ENCODE measurements around the gene NSUN6.

Gene NSUN6

GRCh38 chr10:18681366-18681765 lies 30.0 kb upstream of the NSUN6 start:
- H3K4me1 ChIP-seq (ENCODE audit: insufficient read depth, low read length) = no peaks in the 10 kb centered on the region
- no peaks in the 10 kb centered on the region for H3K27me3 ChIP-seq (ENCODE audit: control insufficient read depth in 1 of 2, insufficient read depth in 2 of 2, low read length in 2 of 2)
- no peaks in the 10 kb centered on the region for H3K36me3 ChIP-seq (ENCODE audit: insufficient read depth, low read length)
- H3K9ac ChIP-seq (ENCODE audit: low read length) = no peak overlapping the region
- H3K9me3 ChIP-seq (ENCODE audit: low read length) = no peaks in the 10 kb centered on the region
- no peak overlapping the region for H3K4me3 ChIP-seq (ENCODE audit: low read depth in 1 of 2, low read length in 2 of 2)
- H3K27ac ChIP-seq (ENCODE audit: low read depth, low read length) = no peak overlapping the region

GRCh38 chr10:18680754-18681153 lies 29.4 kb upstream of the NSUN6 start:
- H3K4me1 ChIP-seq (ENCODE audit: insufficient read depth, low read length) = no peaks in the 10 kb centered on the region
- no peak overlapping the region for H3K27ac ChIP-seq (ENCODE audit: low read depth, low read length)

GRCh38 chr10:18675086-18675801 lies 23.9 kb upstream of the NSUN6 start:
- H3K4me1 ChIP-seq (ENCODE audit: insufficient read depth, low read length) = no peaks in the 10 kb centered on the region
- H3K9ac ChIP-seq (ENCODE audit: low read length) = no peak overlapping the region
- no peaks in the 10 kb centered on the region for H3K9me3 ChIP-seq (ENCODE audit: low read length)
- H3K36me3 ChIP-seq (ENCODE audit: insufficient read depth, low read length) = peaks cover 6% of the 10 kb centered on the region
- no peaks in the 10 kb centered on the region for H3K27me3 ChIP-seq (ENCODE audit: control insufficient read depth in 1 of 2, insufficient read depth in 2 of 2, low read length in 2 of 2)
- no peak overlapping the region for H3K4me3 ChIP-seq (ENCODE audit: low read depth in 1 of 2, low read length in 2 of 2)
- H3K27ac ChIP-seq (ENCODE audit: low read depth, low read length) = no peak overlapping the region

More at GRCh38 chr10:18680754-18681153, 29.4 kb upstream of the NSUN6 start:
- no peaks in the 10 kb centered on the region for H3K9me3 ChIP-seq (ENCODE audit: low read length)
- no peaks in the 10 kb centered on the region for H3K27me3 ChIP-seq (ENCODE audit: control insufficient read depth in 1 of 2, insufficient read depth in 2 of 2, low read length in 2 of 2)
- H3K9ac ChIP-seq (ENCODE audit: low read length) = no peak overlapping the region
- H3K4me3 ChIP-seq (ENCODE audit: low read depth in 1 of 2, low read length in 2 of 2) = no peak overlapping the region
- no peaks in the 10 kb centered on the region for H3K36me3 ChIP-seq (ENCODE audit: insufficient read depth, low read length)

GRCh38 chr10:18668026-18668425 lies 16.6 kb upstream of the NSUN6 start:
- H3K9ac ChIP-seq (ENCODE audit: low read length) = no peak overlapping the region
- H3K4me1 ChIP-seq (ENCODE audit: insufficient read depth, low read length) = no peaks in the 10 kb centered on the region
- H3K9me3 ChIP-seq (ENCODE audit: low read length) = no peaks in the 10 kb centered on the region
- no peaks in the 10 kb centered on the region for H3K27me3 ChIP-seq (ENCODE audit: control insufficient read depth in 1 of 2, insufficient read depth in 2 of 2, low read length in 2 of 2)
- no peak overlapping the region for H3K27ac ChIP-seq (ENCODE audit: low read depth, low read length)
- peaks cover 13% of the 10 kb centered on the region for H3K36me3 ChIP-seq (ENCODE audit: insufficient read depth, low read length)
- no peak overlapping the region for H3K4me3 ChIP-seq (ENCODE audit: low read depth in 1 of 2, low read length in 2 of 2)

GRCh38 chr10:18666810-18667209 lies 15.4 kb upstream of the NSUN6 start:
- H3K4me1 ChIP-seq (ENCODE audit: insufficient read depth, low read length) = no peaks in the 10 kb centered on the region
- H3K4me3 ChIP-seq (ENCODE audit: low read depth in 1 of 2, low read length in 2 of 2) = no peak overlapping the region
- no peak overlapping the region for H3K27ac ChIP-seq (ENCODE audit: low read depth, low read length)
- no peaks in the 10 kb centered on the region for H3K9me3 ChIP-seq (ENCODE audit: low read length)
- H3K9ac ChIP-seq (ENCODE audit: low read length) = no peak overlapping the region
- peaks cover 13% of the 10 kb centered on the region for H3K36me3 ChIP-seq (ENCODE audit: insufficient read depth, low read length)
- no peaks in the 10 kb centered on the region for H3K27me3 ChIP-seq (ENCODE audit: control insufficient read depth in 1 of 2, insufficient read depth in 2 of 2, low read length in 2 of 2)

- Histone ChIP-seq H3K4me1 (ENCODE audit: insufficient read depth, low read length) (peaks cover 8% of the 10 kb centered on the region), H3K9ac (ENCODE audit: low read length) (no peak overlapping the region), H3K27ac (ENCODE audit: low read depth, low read length) (no peak overlapping the region), H3K9me3 (ENCODE audit: low read length) (no peaks in the 10 kb centered on the region), H3K27me3 (ENCODE audit: control insufficient read depth in 1 of 2, insufficient read depth in 2 of 2, low read length in 2 of 2) (no peaks in the 10 kb centered on the region), H3K4me3 (ENCODE audit: low read depth in 1 of 2, low read length in 2 of 2) (no peak overlapping the region), H3K36me3 (ENCODE audit: insufficient read depth, low read length) (peaks cover 13% of the 10 kb centered on the region)
Measured at GRCh38 chr10:18665815-18666558, 14.6 kb upstream of the NSUN6 start.

- Histone ChIP-seq H3K36me3 (ENCODE audit: insufficient read depth, low read length) (peaks cover 13% of the 10 kb centered on the region), H3K27ac (ENCODE audit: low read depth, low read length) (no peak overlapping the region), H3K4me3 (ENCODE audit: low read depth in 1 of 2, low read length in 2 of 2) (no peak overlapping the region), H3K9ac (ENCODE audit: low read length) (no peak overlapping the region), H3K9me3 (ENCODE audit: low read length) (no peaks in the 10 kb centered on the region), H3K27me3 (ENCODE audit: control insufficient read depth in 1 of 2, insufficient read depth in 2 of 2, low read length in 2 of 2) (no peaks in the 10 kb centered on the region), H3K4me1 (ENCODE audit: insufficient read depth, low read length) (peaks cover 13% of the 10 kb centered on the region)
Measured at GRCh38 chr10:18664841-18665478, 13.6 kb upstream of the NSUN6 start.

- no peak overlapping the region for H3K27ac ChIP-seq (ENCODE audit: low read depth, low read length)
- no peaks in the 10 kb centered on the region for H3K36me3 ChIP-seq (ENCODE audit: insufficient read depth, low read length)
- H3K9ac ChIP-seq (ENCODE audit: low read length) = no peak overlapping the region
Measured at GRCh38 chr10:18660816-18661431, 9.5 kb upstream of the NSUN6 start.

GRCh38 chr10:18659819-18660535 lies 8.6 kb upstream of the NSUN6 start:
- H3K36me3 ChIP-seq (ENCODE audit: insufficient read depth, low read length) = no peaks in the 10 kb centered on the region
- H3K4me1 ChIP-seq (ENCODE audit: insufficient read depth, low read length) = peaks cover 22% of the 10 kb centered on the region
- H3K27me3 ChIP-seq (ENCODE audit: control insufficient read depth in 1 of 2, insufficient read depth in 2 of 2, low read length in 2 of 2) = no peaks in the 10 kb centered on the region
- peak overlapping the region; percentile 94 to 100 for H3K4me3 ChIP-seq (ENCODE audit: low read depth in 1 of 2, low read length in 2 of 2)
- no peaks in the 10 kb centered on the region for H3K9me3 ChIP-seq (ENCODE audit: low read length)
- peak overlapping the region; percentile 80 for H3K9ac ChIP-seq (ENCODE audit: low read length)
- peak overlapping the region; percentile 96 for H3K27ac ChIP-seq (ENCODE audit: low read depth, low read length)

More at GRCh38 chr10:18660816-18661431, 9.5 kb upstream of the NSUN6 start:
- H3K9me3 ChIP-seq (ENCODE audit: low read length) = no peaks in the 10 kb centered on the region
- peak overlapping the region; percentile 94 to 100 for H3K4me3 ChIP-seq (ENCODE audit: low read depth in 1 of 2, low read length in 2 of 2)
- peaks cover 22% of the 10 kb centered on the region for H3K4me1 ChIP-seq (ENCODE audit: insufficient read depth, low read length)
- H3K27me3 ChIP-seq (ENCODE audit: control insufficient read depth in 1 of 2, insufficient read depth in 2 of 2, low read length in 2 of 2) = no peaks in the 10 kb centered on the region

- Histone ChIP-seq H3K4me1 (ENCODE audit: insufficient read depth, low read length) (peaks cover 22% of the 10 kb centered on the region), H3K27me3 (ENCODE audit: control insufficient read depth in 1 of 2, insufficient read depth in 2 of 2, low read length in 2 of 2) (no peaks in the 10 kb centered on the region), H3K9ac (ENCODE audit: low read length) (peak within 1 kb of the TSS; percentile 93), H3K9me3 (ENCODE audit: low read length) (no peaks in the 10 kb centered on the region), H3K4me3 (ENCODE audit: low read depth in 1 of 2, low read length in 2 of 2) (peak within 1 kb of the TSS; percentile 94 to 100), H3K36me3 (ENCODE audit: insufficient read depth, low read length) (no peaks in the 10 kb centered on the region), H3K27ac (ENCODE audit: low read depth, low read length) (peak within 1 kb of the TSS; percentile 96)
Measured at GRCh38 chr10:18659125-18659818, 7.9 kb upstream of the NSUN6 start, which contains the start of gene ARL5B. TSS of gene ARL5B (plus strand) at chr10:18659431. CDS start at chr10:18659638, 207 bp downstream.

Data from muscle layer of colon (tissue), 2 donors.